Effector memory CD8-positive, alpha-beta T cell (primary cell): Measurements from ENCODE around the gene MUC22.
"Not testable (repeated sequence)": the region's sequence is repeated elsewhere in the genome, so short reads cannot be mapped to it uniquely, and the experiment has no call there.

Source experiments
- ATAC-seq: fragments of 150-1000 bp; cut with Tn5 transposase; replicated peaks from 2 replicates; pipeline ENCODE4 v1.10.0; 2021; ENCODE audit warnings: mild to moderate bottlenecking, moderate library complexity
- DNase-seq, 3 experiments: peaks; one replicate each; pipeline ENCODE4 v3.0.0; 2021
- H3K27ac Mint-ChIP-seq, 2 donors: one replicate each; pipeline ENCODE4 v1.8.0; 2022; ENCODE audit warnings: mild to moderate bottlenecking in 2 of 2, mixed read lengths in 2 of 2, moderate library complexity in 2 of 2
- H3K27me3 Mint-ChIP-seq, 2 donors: one replicate each; pipeline ENCODE4 v1.8.0; 2022; ENCODE audit warnings: mixed read lengths in 2 of 2
- H3K36me3 Mint-ChIP-seq: one replicate; pipeline ENCODE4 v1.8.0; 2022; ENCODE audit warnings: mild to moderate bottlenecking, moderate library complexity, mixed read lengths; ENCODE audit not compliant: insufficient read depth
- H3K4me1 Mint-ChIP-seq, 2 donors: one replicate each; pipeline ENCODE4 v1.8.0; 2022; ENCODE audit warnings: low read depth in 2 of 2, mixed read lengths in 2 of 2
- H3K4me3 Mint-ChIP-seq, 2 donors: one replicate each; pipeline ENCODE4 v1.8.0; 2022; ENCODE audit warnings: mild to moderate bottlenecking in 2 of 2, mixed read lengths in 2 of 2, moderate library complexity in 2 of 2
- H3K9me3 Mint-ChIP-seq, 2 donors: one replicate each; pipeline ENCODE4 v1.8.0; 2022; ENCODE audit warnings: mixed read lengths in 2 of 2

The MUC22 gene

DNA sequence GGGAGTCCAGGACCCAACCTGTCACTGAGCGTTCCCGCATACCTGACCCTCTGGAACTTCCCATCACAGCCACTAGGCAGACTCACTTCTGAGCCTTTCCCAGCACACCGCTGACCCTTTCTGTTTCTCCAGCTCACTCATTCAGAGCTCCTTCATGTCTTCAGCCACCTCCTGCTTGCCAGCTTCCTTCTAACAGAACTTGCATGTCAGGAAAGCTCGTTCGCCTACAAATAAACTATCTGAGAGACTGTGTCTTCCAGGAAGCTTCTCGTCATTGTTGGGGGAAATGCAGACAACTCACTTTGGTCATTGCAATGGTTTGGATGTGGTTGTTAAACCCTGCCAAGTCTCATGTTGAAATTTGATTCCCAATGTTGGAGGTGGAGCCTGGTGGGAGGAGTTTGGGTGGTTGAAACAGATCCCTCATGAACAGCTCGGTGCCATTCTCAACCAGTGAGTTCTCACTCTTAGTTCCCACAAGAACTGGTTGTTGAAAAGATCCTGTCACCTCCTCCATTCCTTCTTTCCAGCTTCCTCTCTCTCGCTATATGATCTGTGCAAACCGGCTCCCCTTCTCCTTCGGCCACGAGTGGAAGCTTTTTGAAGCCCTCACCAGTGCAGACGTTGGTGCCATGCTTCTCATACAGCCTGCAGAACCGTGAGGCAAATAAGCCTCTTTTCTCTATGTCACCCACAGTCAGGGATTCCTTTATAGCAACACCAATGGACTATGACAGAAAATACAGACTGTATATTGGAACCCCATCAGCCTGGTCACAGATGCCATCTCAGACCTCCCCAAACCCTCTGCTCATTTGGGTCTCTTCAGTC is 28.1 kb upstream of the MUC22 start:
- Mint-ChIP-seq H3K36me3 (no peaks in the 10 kb centered on the region), H3K27me3 (peaks cover 54 to 74% of the 10 kb centered on the region in 2 donors), H3K4me1 (peaks cover 0 to 2% of the 10 kb centered on the region in 2 donors), H3K4me3 (no peak overlapping the region), H3K27ac (peak overlapping the region in 1 of 2 donors; percentile 13), H3K9me3 (no peaks in the 10 kb centered on the region)
- ATAC-seq (no peak), DNase-seq (no peak)

DNA sequence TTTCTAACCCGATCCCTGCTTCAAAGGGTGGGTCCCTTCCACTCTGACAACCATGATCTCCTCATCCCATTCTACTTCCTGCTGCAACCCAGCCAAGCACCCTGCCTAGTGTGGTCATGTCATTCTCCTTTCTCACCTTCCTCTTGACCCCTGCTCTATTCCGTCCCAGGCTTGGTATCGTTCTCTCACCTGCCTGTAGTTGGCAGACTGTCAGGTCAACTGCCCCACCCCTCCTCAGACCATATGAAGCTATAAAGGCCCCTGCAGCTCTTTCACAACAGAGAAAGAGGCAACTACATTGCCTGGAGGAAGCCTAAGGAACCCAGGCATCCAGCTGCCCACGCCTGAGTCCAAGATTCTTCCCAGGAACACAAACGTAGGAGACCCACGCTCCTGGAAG is 26.8 kb upstream of the MUC22 start, which contains the start of gene MUC21:
Gene MUC21, plus strand, starts transcription at position 280 of the 400 bp plus-strand sequence. CDS start 241 bp downstream, outside the sequence.
- Mint-ChIP-seq H3K36me3 (no peaks in the 10 kb centered on the region), H3K4me1 (peaks cover 0 to 2% of the 10 kb centered on the region in 2 donors), H3K27me3 (peaks cover 42 to 73% of the 10 kb centered on the region in 2 donors), H3K27ac (peak within 1 kb of the TSS in 1 of 2 donors; percentile 13), H3K4me3 (no peak within 1 kb of the TSS), H3K9me3 (no peaks in the 10 kb centered on the region)
- ATAC-seq: no peak
- no peak for DNase-seq

DNA sequence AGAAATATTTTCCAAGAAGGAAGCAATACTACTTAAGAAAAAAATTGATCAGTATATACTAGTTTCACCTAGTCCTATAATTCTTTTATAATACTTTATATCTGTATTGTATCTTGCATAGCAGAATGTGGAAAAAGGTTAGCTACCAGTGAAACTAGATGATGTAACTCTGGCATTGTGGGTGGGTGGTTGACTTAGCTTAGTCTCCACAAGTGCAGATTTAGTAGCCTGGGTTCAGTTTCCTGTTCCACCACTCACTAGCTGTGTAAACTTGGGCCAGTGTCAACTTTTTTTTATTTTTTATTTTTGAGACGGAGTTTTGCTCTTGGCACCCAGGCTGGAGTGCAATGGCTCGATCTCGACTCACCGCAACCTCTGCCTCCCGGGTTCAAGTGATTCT is 24.8 kb upstream of the MUC22 start:
- no peak overlapping the region for H3K4me3 Mint-ChIP-seq
- H3K27me3 Mint-ChIP-seq: peaks cover 30 to 60% of the 10 kb centered on the region in 2 donors
- no peak overlapping the region for H3K27ac Mint-ChIP-seq
- DNase-seq: no peak
- no peak for ATAC-seq
- H3K36me3 Mint-ChIP-seq: no peaks in the 10 kb centered on the region
- peaks cover 6 to 8% of the 10 kb centered on the region in 2 donors for H3K4me1 Mint-ChIP-seq
- no peaks in the 10 kb centered on the region for H3K9me3 Mint-ChIP-seq

DNA sequence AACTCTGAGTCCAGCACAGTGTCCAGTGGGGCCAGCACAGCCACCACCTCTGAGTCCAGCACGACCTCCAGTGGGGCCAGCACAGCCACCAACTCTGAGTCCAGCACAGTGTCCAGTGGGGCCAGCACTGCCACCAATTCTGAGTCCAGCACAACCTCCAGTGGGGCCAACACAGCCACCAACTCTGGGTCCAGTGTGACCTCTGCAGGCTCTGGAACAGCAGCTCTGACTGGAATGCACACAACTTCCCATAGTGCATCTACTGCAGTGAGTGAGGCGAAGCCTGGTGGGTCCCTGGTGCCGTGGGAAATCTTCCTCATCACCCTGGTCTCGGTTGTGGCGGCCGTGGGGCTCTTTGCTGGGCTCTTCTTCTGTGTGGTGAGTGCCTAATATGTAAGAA is 23.0 kb upstream of the MUC22 start:
- ATAC-seq (no peak), DNase-seq (no peak)
- Mint-ChIP-seq H3K27me3 (peaks cover 27 to 42% of the 10 kb centered on the region in 2 donors), H3K9me3 (no peaks in the 10 kb centered on the region), H3K4me3 (no peak overlapping the region), H3K27ac (no peak overlapping the region), H3K36me3 (no peaks in the 10 kb centered on the region), H3K4me1 (peaks cover 10 to 12% of the 10 kb centered on the region in 2 donors)

DNA sequence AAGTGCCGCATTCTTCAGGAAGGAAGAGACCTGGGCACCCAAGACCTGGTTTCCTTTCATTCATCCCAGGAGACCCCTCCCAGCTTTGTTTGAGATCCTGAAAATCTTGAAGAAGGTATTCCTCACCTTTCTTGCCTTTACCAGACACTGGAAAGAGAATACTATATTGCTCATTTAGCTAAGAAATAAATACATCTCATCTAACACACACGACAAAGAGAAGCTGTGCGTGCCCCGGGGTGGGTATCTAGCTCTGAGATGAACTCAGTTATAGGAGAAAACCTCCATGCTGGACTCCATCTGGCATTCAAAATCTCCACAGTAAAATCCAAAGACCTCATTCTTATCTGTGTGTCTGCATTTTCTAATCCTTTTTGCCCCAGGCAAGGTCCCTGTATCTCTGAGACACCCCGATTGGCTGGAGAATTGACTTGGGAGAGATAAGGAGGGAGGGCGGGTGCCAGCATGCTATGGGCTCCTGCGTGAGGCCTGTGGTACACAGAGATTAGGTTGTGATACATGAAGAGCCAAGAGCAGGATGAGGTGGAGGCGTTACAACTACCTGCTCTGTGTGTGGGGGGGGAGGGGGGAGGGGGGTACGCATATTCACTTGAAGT is 22.0 kb upstream of the MUC22 start:
- no peak overlapping the region for H3K4me3 Mint-ChIP-seq
- DNase-seq: no peak

DNA sequence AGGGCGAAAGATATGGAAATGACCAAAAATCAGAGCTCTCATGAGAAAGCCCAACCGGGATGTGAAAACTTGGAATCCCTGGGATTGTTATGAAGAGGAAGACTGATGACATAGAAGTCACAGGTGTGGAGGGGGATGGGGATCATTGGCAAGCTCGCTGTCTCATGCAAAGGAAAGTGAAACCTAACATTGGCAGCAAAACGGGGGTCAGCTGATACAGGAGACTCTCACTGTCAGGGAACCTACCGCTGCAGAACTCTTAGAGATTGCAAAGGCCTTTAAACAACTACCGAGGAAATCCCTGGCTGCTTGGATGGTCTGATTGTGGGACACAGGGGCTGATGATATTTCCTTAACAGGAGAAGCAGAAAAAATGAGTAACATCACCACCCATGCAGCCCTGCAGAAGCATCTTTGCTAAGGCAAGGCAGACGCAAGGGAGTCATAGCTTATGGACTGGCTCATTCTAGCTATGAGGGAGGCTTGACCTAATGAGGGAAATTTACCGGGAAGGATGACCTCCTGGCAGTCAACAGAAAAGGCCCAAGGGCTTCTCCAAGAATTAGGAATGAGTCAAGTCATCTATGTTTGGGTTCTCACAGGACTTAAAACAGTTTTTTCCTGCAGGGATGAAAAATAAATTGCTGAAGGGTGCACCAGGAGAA is 19.7 kb upstream of the MUC22 start:
- H3K27me3 Mint-ChIP-seq: peaks cover 2 to 16% of the 10 kb centered on the region in 2 donors
- peak overlapping the region; percentile 65 to 67 for H3K4me3 Mint-ChIP-seq
- no peaks in the 10 kb centered on the region for H3K36me3 Mint-ChIP-seq
- peak overlapping the region; percentile 59 to 79 for H3K27ac Mint-ChIP-seq
- H3K4me1 Mint-ChIP-seq: peaks cover 8 to 12% of the 10 kb centered on the region in 2 donors
- peak; percentile 46 for ATAC-seq
- DNase-seq: no peak
- no peaks in the 10 kb centered on the region for H3K9me3 Mint-ChIP-seq

More for the DNA sequence above, 22.0 kb upstream of the MUC22 start:
- H3K4me1 Mint-ChIP-seq: peaks cover 8 to 12% of the 10 kb centered on the region in 2 donors
- ATAC-seq: no peak
- H3K36me3 Mint-ChIP-seq: no peaks in the 10 kb centered on the region
- peaks cover 16 to 32% of the 10 kb centered on the region in 2 donors for H3K27me3 Mint-ChIP-seq
- no peak overlapping the region for H3K27ac Mint-ChIP-seq
- H3K9me3 Mint-ChIP-seq: no peaks in the 10 kb centered on the region

DNA sequence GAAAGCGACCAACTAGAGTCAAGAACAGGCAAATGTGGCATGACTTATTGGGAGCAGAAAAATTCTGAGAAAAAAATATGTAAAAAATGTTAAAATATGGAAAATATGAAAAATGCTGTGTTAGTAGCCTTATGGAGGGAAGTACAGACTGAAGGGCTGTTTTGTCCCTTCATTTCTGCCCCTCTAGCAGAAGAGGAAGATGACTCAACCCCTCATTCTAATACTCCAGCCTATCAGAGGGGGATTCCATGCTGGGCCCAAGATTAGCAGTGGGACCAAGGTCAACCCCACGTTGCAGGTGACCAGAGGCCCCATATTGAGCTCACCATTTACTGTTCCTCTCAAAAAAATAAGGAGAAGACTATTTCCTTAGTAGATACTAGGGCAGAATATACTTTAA is 18.4 kb upstream of the MUC22 start:
- Mint-ChIP-seq H3K27me3 (peaks cover 9 to 24% of the 10 kb centered on the region in 2 donors), H3K27ac (no peak overlapping the region), H3K9me3 (no peaks in the 10 kb centered on the region), H3K36me3 (no peaks in the 10 kb centered on the region), H3K4me1 (peaks cover 8 to 12% of the 10 kb centered on the region in 2 donors), H3K4me3 (no peak overlapping the region)
- ATAC-seq (no peak), DNase-seq (no peak)

DNA sequence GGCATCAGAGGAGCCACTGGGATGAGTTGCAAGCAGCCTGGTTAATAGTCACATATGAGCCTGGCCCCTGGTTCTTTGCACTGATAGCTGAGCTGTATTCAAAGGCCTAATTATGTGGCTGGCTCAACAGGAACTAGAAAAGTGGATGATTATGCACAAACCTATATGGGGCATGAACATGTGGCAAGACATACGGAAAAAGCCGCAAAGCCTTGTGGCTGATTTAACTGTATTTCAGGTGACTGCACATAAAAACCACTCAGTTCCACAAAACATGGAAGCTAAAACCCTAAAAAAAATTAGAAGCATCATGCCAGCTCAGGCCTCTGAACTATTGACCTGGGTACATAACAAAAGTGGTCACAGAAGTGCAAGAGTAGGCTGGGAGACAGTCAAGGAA is 13.0 kb upstream of the MUC22 start:
- Mint-ChIP-seq H3K4me3 (no peak overlapping the region), H3K27me3 (peaks cover 11 to 30% of the 10 kb centered on the region in 2 donors)

DNA sequence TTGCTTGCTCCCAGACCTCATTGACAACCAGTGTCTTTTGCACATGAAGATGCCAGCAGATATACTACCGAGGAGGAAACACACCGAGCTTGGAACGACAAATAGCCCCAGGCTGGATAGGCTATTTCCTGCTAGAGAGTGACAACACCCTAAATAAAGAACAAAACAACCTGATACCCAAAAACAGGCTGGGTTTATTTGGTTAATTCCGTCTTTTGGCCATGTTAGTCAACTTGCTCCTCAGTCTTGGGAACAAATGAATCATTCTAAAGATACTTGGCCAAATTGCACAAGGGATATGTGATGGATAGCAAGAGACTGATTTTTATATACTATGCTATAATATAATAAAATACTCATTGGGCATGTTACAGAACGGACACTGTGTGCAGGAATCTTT is 11.5 kb upstream of the MUC22 start:
- no peaks in the 10 kb centered on the region for H3K4me1 Mint-ChIP-seq
- H3K27me3 Mint-ChIP-seq: peaks cover 20 to 34% of the 10 kb centered on the region in 2 donors
- no peaks in the 10 kb centered on the region for H3K9me3 Mint-ChIP-seq
- H3K4me3 Mint-ChIP-seq: no peak overlapping the region
- no peaks in the 10 kb centered on the region for H3K36me3 Mint-ChIP-seq
- no peak overlapping the region for H3K27ac Mint-ChIP-seq
- ATAC-seq: no peak
- DNase-seq: no peak

More for the DNA sequence above, 13.0 kb upstream of the MUC22 start:
- Mint-ChIP-seq H3K9me3 (no peaks in the 10 kb centered on the region), H3K4me1 (no peaks in the 10 kb centered on the region), H3K27ac (no peak overlapping the region), H3K36me3 (no peaks in the 10 kb centered on the region)
- DNase-seq (no peak), ATAC-seq (no peak)

DNA sequence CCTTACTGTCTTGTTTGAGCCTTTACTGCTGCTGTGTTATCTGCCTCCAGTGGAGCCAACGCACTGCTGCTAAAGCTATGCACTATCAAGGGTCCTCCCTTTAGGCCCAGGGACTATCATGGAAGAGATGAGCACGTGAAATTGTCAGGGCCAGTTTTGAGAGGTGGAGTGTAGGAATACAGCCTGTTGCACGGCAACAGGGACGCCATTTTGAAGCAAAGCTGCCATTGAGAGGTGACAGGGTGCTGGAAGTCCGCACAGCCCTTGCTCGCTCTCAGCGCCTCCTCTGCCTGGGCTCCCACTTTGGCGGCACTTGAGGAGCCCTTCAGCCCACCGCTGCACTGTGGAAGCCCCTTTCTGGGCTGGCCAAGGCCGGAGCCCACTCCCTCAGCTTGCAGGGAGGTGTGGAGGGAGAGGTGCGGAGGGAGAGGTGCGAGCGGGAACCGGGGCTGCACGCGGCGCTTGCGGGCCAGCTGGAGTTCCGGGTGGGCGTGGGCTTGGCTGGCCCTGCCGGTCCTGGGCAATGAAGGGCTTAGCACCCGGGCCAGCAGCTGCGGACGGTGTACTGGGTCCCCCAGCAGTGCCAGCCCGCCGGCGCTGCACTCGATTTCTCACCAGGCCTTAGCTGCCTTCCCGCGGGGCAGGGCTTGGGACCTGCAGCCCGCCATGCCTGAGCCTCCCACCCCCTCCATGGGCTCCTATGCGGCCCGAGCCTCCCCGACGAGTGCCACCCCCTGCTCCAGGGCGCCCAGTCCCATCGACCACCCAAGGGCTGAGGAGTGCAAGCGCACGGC is 10.0 kb upstream of the MUC22 start:
- not testable (repeated sequence) for H3K27ac Mint-ChIP-seq, H3K9me3 Mint-ChIP-seq, DNase-seq, H3K4me1 Mint-ChIP-seq, ATAC-seq, H3K36me3 Mint-ChIP-seq, H3K4me3 Mint-ChIP-seq
- peaks cover 26 to 34% of the 10 kb centered on the region in 2 donors for H3K27me3 Mint-ChIP-seq

DNA sequence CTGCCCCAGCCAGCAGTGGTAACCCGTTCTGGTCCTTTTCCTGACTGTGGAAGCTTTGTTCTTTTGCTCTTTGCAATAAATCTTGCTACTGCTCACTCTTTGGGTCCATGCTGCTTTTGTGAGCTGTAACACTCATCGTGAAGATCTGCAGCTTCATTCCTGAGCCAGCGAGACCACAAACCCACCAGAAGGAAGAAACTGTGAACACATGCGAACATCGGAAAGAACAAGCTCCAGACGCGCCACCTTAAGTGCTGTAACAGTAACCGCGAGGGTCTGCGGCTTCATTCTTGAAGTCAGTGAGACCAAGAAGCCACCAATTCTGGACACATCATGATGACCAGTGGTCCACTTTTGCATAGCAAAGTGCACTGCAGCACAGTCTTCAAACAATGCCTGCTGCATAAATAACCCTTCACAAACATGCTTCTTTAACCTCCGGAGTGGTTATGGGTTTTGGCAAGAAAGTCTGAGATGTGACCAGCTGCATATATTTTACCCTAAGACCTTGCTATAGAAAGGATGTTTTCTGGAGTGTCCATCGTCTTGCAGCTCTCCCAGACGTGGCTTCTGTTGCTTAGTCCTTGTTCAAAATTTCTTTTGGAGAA is 8.9 kb upstream of the MUC22 start:
- Mint-ChIP-seq H3K4me3 (no peak overlapping the region), H3K4me1 (no peaks in the 10 kb centered on the region), H3K9me3 (no peaks in the 10 kb centered on the region), H3K27ac (peak overlapping the region in 1 of 2 donors; percentile 20), H3K27me3 (peaks cover 29 to 35% of the 10 kb centered on the region in 2 donors), H3K36me3 (no peaks in the 10 kb centered on the region)
- ATAC-seq (no peak), DNase-seq (no peak)

DNA sequence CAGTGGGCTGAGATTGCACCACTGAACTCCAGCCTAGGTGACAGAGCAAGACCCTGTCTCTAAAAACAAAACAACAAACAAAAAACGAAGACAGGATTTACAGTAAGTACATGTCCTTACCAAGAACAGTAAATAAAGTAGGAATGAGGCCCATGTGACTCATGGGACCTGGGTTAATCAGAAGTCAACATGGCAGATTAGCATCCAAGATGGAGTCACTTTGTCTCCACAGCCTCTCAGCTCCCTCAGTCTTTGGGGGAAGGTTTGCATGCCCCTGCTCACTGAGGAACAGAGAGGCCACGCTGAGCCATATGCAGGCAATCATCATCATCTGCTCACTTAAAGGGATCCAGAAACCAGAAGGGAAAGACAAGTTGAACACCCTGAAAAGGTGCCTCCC is 7.8 kb upstream of the MUC22 start:
- DNase-seq (no peak), ATAC-seq (no peak)
- Mint-ChIP-seq H3K27ac (no peak overlapping the region), H3K4me3 (peak overlapping the region in 1 of 2 donors; percentile 10), H3K9me3 (no peaks in the 10 kb centered on the region), H3K4me1 (no peaks in the 10 kb centered on the region), H3K27me3 (peaks cover 34 to 42% of the 10 kb centered on the region in 2 donors), H3K36me3 (no peaks in the 10 kb centered on the region)
